WTC11 (cell line): ENCODE data around the gene WWOX. TPM values are rescaled to one million over a fixed set of nuclear protein-coding genes. Genes with fewer than 3 reads are reported as not detected.

Experiments
- ATAC-seq: fragments of 200-7000 bp; cut with Tn5 transposase; 2 replicates; pipeline ENCODE4 v1.10.0; 2021; ENCODE audit warnings: mild to moderate bottlenecking, moderate library complexity
- CTCF ChIA-PET: fragments of 300-600 bp; sonication (Branson Sonifier 250); formaldehyde crosslinking; loops from one replicate; lab custom pipeline; 2021; ENCODE audit warnings: antibody characterized with exemption; lab: Charles Lee
- POLR2A ChIA-PET: fragments of 350-600 bp; sonication (Branson Sonifier 250); formaldehyde crosslinking; loops from one replicate; lab custom pipeline; 2021; ENCODE audit warnings: antibody characterized with exemption; lab: Charles Lee
- DNase-seq: peaks from one replicate; pipeline ENCODE4 v3.0.0; 2021; ENCODE audit warnings: low spot score
- H3K27ac Mint-ChIP-seq: 2 replicates; pipeline ENCODE4 v1.8.0; 2021; ENCODE audit warnings: mixed read lengths
- H3K27me3 Mint-ChIP-seq: 2 replicates; pipeline ENCODE4 v1.8.0; 2021; ENCODE audit warnings: low read depth, mild to moderate bottlenecking, moderate library complexity, mixed read lengths
- H3K36me3 Mint-ChIP-seq: 2 replicates; pipeline ENCODE4 v1.8.0; 2021; ENCODE audit warnings: mixed read lengths
- H3K4me1 Mint-ChIP-seq: 2 replicates; pipeline ENCODE4 v1.8.0; 2022; ENCODE audit warnings: mixed read lengths
- H3K4me3 Mint-ChIP-seq: 2 replicates; pipeline ENCODE4 v1.8.0; 2021; ENCODE audit warnings: mild to moderate bottlenecking, moderate library complexity, mixed read lengths
- H3K9me3 Mint-ChIP-seq: 2 replicates; pipeline ENCODE4 v1.8.0; 2021; ENCODE audit warnings: mixed read lengths
- AR ChIP-seq: fragments of 250-450 bp; sonication (Bioruptor Pico); IDR thresholded peaks from 2 replicates; pipeline ENCODE4 v1.9.0; 2021; ENCODE audit warnings: mild to moderate bottlenecking
- IRF2 ChIP-seq: sonication (generic); formaldehyde crosslinking; IDR thresholded peaks from 2 replicates; pipeline ENCODE4 v1.8.0; 2022; ENCODE audit warnings: low read depth, missing genetic modification reagents, borderline replicate concordance
- JUN ChIP-seq: sonication (generic); formaldehyde crosslinking; IDR thresholded peaks from 2 replicates; pipeline ENCODE4 v1.8.0; 2023; ENCODE audit warnings: mild to moderate bottlenecking, missing genetic modification reagents
- NR3C1 ChIP-seq: sonication (generic); formaldehyde crosslinking; conservative IDR thresholded peaks from 2 replicates; pipeline ENCODE4 v1.8.1; 2023; ENCODE audit warnings: low read depth, mild to moderate bottlenecking, missing genetic modification reagents
- SMAD4 ChIP-seq: sonication (generic); formaldehyde crosslinking; IDR thresholded peaks from 2 replicates; pipeline ENCODE4 v1.8.0; 2022; ENCODE audit warnings: mild to moderate bottlenecking, missing genetic modification reagents
- TCF7 ChIP-seq: sonication (generic); formaldehyde crosslinking; IDR thresholded peaks from 2 replicates; pipeline ENCODE4 v1.8.0; 2022; ENCODE audit warnings: mild to moderate bottlenecking, low read depth, missing genetic modification reagents, moderate library complexity
- ZBTB21 ChIP-seq: sonication (generic); formaldehyde crosslinking; IDR thresholded peaks from 2 replicates; pipeline ENCODE4 v1.8.1; 2023; ENCODE audit warnings: mild to moderate bottlenecking, missing genetic modification reagents, borderline replicate concordance
- ZBTB43 ChIP-seq: sonication (generic); formaldehyde crosslinking; IDR thresholded peaks from 2 replicates; pipeline ENCODE4 v1.8.1; 2023; ENCODE audit warnings: mild to moderate bottlenecking, missing genetic modification reagents
- ZNF121 ChIP-seq: sonication (generic); formaldehyde crosslinking; IDR thresholded peaks from 2 replicates; pipeline ENCODE4 v1.8.0; 2023; ENCODE audit warnings: missing genetic modification reagents
- ZNF281 ChIP-seq: sonication (generic); formaldehyde crosslinking; IDR thresholded peaks from 2 replicates; pipeline ENCODE4 v1.8.0; 2023; ENCODE audit warnings: mild to moderate bottlenecking, missing genetic modification reagents
- ZNF512 ChIP-seq: sonication (generic); formaldehyde crosslinking; IDR thresholded peaks from 2 replicates; pipeline ENCODE4 v1.8.1; 2022; ENCODE audit warnings: missing genetic modification reagents, borderline replicate concordance
- total RNA-seq: library from RNA; stranded (reverse); gene quantifications from 3 replicates; pipeline ENCODE4 v1.2.3, GENCODE V29; 2021
- TF ChIP-seq, protein P1 (sequence below): sonication (generic); formaldehyde crosslinking; IDR thresholded peaks from 2 replicates; pipeline ENCODE4 v1.8.1; 2023; ENCODE audit warnings: mild to moderate bottlenecking, missing genetic modification reagents, moderate library complexity
- TF ChIP-seq, protein P2 (sequence below): fragments of 250-450 bp; sonication (Bioruptor Pico); conservative IDR thresholded peaks from 2 replicates; pipeline ENCODE4 v1.9.0; 2021; ENCODE audit warnings: mild to moderate bottlenecking
- TF ChIP-seq, protein P3 (sequence below): sonication (generic); formaldehyde crosslinking; IDR thresholded peaks from 2 replicates; pipeline ENCODE4 v1.8.0; 2022; ENCODE audit warnings: mild to moderate bottlenecking, missing genetic modification reagents

The WWOX gene
- total RNA-seq, 1 experiment from 2014 or later: 15.7 TPM

GRCh38 chr16:78919852-78920251 lies 820.4 kb downstream of the WWOX start:
- DNase-seq: no peak
- Mint-ChIP-seq H3K36me3 (peaks cover 48% of the 10 kb centered on the region), H3K9me3 (peaks cover 52% of the 10 kb centered on the region), H3K27me3 (peaks cover 2% of the 10 kb centered on the region; the same call in 1 of the 2 replicates), H3K4me1 (peaks cover 13% of the 10 kb centered on the region), H3K4me3 (no peak overlapping the region), H3K27ac (no peak overlapping the region)
- CTCF ChIA-PET: interaction anchor here (0.9 kb wide), 1 partner anchor 268 kb away, joined by 3 read pairs; no protein-coding TSS in a partner anchor
- TF ChIP-seq ZBTB43: no peak
- no peak for TF ChIP-seq TCF7 (CRISPR knock-in tag)
- no peak for TF ChIP-seq IRF2 (CRISPR knock-in tag)
- TF ChIP-seq, protein P1, sequence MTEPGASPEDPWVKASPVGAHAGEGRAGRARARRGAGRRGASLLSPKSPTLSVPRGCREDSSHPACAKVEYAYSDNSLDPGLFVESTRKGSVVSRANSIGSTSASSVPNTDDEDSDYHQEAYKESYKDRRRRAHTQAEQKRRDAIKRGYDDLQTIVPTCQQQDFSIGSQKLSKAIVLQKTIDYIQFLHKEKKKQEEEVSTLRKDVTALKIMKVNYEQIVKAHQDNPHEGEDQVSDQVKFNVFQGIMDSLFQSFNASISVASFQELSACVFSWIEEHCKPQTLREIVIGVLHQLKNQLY (CRISPR knock-in tag): no peak
- no peak for TF ChIP-seq ZNF121 (CRISPR knock-in tag)
- POLR2A ChIA-PET: no interaction called here
- ATAC-seq: no peak

- POLR2A ChIA-PET: no interaction called here
- H3K36me3 Mint-ChIP-seq: peaks cover 48% of the 10 kb centered on the region
- no peak for ATAC-seq
- peaks cover 5% of the 10 kb centered on the region for H3K4me1 Mint-ChIP-seq
- no peak for DNase-seq
- H3K27ac Mint-ChIP-seq: no peak overlapping the region
- no peak overlapping the region for H3K4me3 Mint-ChIP-seq
- H3K27me3 Mint-ChIP-seq: peaks cover 3% of the 10 kb centered on the region
- H3K9me3 Mint-ChIP-seq: peaks cover 52% of the 10 kb centered on the region
- TF ChIP-seq, protein P2, sequence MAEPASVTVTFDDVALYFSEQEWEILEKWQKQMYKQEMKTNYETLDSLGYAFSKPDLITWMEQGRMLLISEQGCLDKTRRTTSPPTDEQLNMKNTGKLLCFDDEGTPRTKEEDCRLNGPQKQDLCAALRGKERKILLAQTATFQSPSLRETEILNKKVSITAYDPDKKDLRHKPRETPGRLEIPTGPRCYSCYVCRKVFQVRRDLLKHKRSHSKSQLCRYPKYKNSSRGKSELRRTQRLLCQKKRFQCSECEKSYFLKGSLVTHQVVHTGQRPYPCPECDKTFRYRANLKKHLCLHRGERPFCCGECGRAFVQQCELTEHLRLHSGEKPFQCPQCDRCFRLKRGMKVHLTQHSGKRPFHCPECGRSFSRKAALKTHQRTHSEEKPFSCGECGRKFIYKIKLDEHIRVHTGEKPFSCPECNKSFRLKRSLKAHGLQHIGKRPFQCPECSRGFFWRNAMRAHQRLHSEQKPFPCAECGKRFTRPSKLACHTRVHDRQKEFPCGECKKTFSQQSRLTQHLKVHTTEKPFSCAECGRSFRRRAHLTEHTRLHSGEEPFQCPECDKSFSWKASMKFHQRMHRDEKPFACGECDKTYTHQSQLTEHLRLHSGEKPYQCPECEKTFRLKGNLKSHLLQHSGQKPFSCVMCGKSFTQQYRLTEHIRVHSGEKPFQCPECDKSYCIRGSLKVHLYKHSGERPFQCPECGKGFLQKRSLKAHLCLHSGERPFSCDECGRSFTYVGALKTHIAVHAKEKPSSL (CRISPR knock-in tag): no peak
- no peak for TF ChIP-seq SMAD4 (CRISPR knock-in tag)
- no peak for TF ChIP-seq ZNF512 (CRISPR knock-in tag)
- TF ChIP-seq, protein P3, sequence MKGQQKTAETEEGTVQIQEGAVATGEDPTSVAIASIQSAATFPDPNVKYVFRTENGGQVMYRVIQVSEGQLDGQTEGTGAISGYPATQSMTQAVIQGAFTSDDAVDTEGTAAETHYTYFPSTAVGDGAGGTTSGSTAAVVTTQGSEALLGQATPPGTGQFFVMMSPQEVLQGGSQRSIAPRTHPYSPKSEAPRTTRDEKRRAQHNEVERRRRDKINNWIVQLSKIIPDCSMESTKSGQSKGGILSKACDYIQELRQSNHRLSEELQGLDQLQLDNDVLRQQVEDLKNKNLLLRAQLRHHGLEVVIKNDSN (CRISPR knock-in tag): no peak
- no peak for TF ChIP-seq AR
- no peak for TF ChIP-seq NR3C1
- TF ChIP-seq JUN: no peak
- TF ChIP-seq ZBTB21 (CRISPR knock-in tag): no peak
- no peak for TF ChIP-seq ZNF281
- CTCF ChIA-PET: interaction anchor here (0.9 kb wide), 1 partner anchor 267 kb away, joined by 3 read pairs; no protein-coding TSS in a partner anchor
Measured at GRCh38 chr16:78920621-78921020, 821.2 kb downstream of the WWOX start.
